Adipocyte (in vitro differentiated cells): Measurements from ENCODE around the gene CD300A.

Source experiments
- DNase-seq: peaks from one replicate; pipeline ENCODE4 v3.0.0-alpha.2; 2015; ENCODE audit warnings: low read depth
- H3K27me3 ChIP-seq: replicated peaks from 2 replicates; pipeline ENCODE4 v1.7.0; 2013; ENCODE audit warnings: mild to moderate bottlenecking, low read length, moderate library complexity; ENCODE audit not compliant: control insufficient read depth, insufficient read depth
- H3K36me3 ChIP-seq: 2 replicates; pipeline ENCODE4 v1.7.0; 2013; ENCODE audit warnings: low read length, mild to moderate bottlenecking, moderate library complexity; ENCODE audit not compliant: control insufficient read depth, insufficient read depth, severe bottlenecking
- H3K4me1 ChIP-seq: 2 replicates; pipeline ENCODE4 v1.7.0; 2013; ENCODE audit warnings: mild to moderate bottlenecking, low read length, moderate library complexity; ENCODE audit not compliant: control insufficient read depth, insufficient read depth
- H3K4me3 ChIP-seq: 2 replicates; pipeline ENCODE4 v1.7.0; 2013; ENCODE audit warnings: mild to moderate bottlenecking, low read length, moderate library complexity
- H3K9ac ChIP-seq: 2 replicates; pipeline ENCODE4 v1.7.0; 2013; ENCODE audit warnings: mild to moderate bottlenecking, low read length, moderate library complexity
- H3K9me3 ChIP-seq: 2 replicates; pipeline ENCODE4 v1.7.0; 2013; ENCODE audit warnings: mild to moderate bottlenecking, low read length, moderate library complexity; ENCODE audit not compliant: control insufficient read depth

The CD300A gene

GRCh38 chr17:74525465-74525725 is 59.0 kb downstream of the CD300A start:
- no peak overlapping the region for H3K4me3 ChIP-seq
- H3K36me3 ChIP-seq = no peaks in the 10 kb centered on the region
- no peak overlapping the region for H3K9ac ChIP-seq
- H3K27me3 ChIP-seq = peaks cover 27% of the 10 kb centered on the region
- peaks cover 8% of the 10 kb centered on the region for H3K4me1 ChIP-seq
- peaks cover 22% of the 10 kb centered on the region for H3K9me3 ChIP-seq
- DNase-seq = no peak

GRCh38 chr17:74525781-74526288 is 59.4 kb downstream of the CD300A start:
- Histone ChIP-seq H3K4me1 (peaks cover 4% of the 10 kb centered on the region), H3K36me3 (no peaks in the 10 kb centered on the region), H3K9ac (no peak overlapping the region), H3K27me3 (peaks cover 30% of the 10 kb centered on the region), H3K9me3 (peaks cover 22% of the 10 kb centered on the region), H3K4me3 (no peak overlapping the region)
- no peak for DNase-seq

GRCh38 chr17:74526681-74527080 is 60.2 kb downstream of the CD300A start:
- Histone ChIP-seq H3K36me3 (no peaks in the 10 kb centered on the region), H3K9ac (no peak overlapping the region), H3K4me3 (no peak overlapping the region), H3K9me3 (peaks cover 22% of the 10 kb centered on the region), H3K4me1 (no peaks in the 10 kb centered on the region), H3K27me3 (peaks cover 35% of the 10 kb centered on the region)
- no peak for DNase-seq

- Histone ChIP-seq H3K9ac (no peak overlapping the region), H3K9me3 (peaks cover 22% of the 10 kb centered on the region), H3K27me3 (peaks cover 35% of the 10 kb centered on the region), H3K4me3 (no peak overlapping the region), H3K36me3 (no peaks in the 10 kb centered on the region), H3K4me1 (no peaks in the 10 kb centered on the region)
- no peak for DNase-seq
These were observed 60.6 kb downstream of the CD300A start for GRCh38 chr17:74527081-74527480.

GRCh38 chr17:74527756-74528155 is 61.3 kb downstream of the CD300A start:
- H3K9ac ChIP-seq = no peak overlapping the region
- no peak overlapping the region for H3K4me3 ChIP-seq
- no peaks in the 10 kb centered on the region for H3K36me3 ChIP-seq
- no peak for DNase-seq
- H3K9me3 ChIP-seq = peaks cover 18% of the 10 kb centered on the region
- H3K27me3 ChIP-seq = peaks cover 33% of the 10 kb centered on the region
- H3K4me1 ChIP-seq = peaks cover 4% of the 10 kb centered on the region

- peaks cover 6% of the 10 kb centered on the region for H3K4me1 ChIP-seq
- DNase-seq = no peak
- H3K4me3 ChIP-seq = no peak overlapping the region
- peaks cover 10% of the 10 kb centered on the region for H3K9me3 ChIP-seq
- no peak overlapping the region for H3K9ac ChIP-seq
- H3K27me3 ChIP-seq = peaks cover 33% of the 10 kb centered on the region
- H3K36me3 ChIP-seq = no peaks in the 10 kb centered on the region
These were observed 62.2 kb downstream of the CD300A start for GRCh38 chr17:74528491-74529199.

GRCh38 chr17:74529243-74529642 is 62.8 kb downstream of the CD300A start:
- Histone ChIP-seq H3K4me1 (peaks cover 6% of the 10 kb centered on the region), H3K36me3 (no peaks in the 10 kb centered on the region), H3K9ac (no peak overlapping the region), H3K9me3 (peaks cover 7% of the 10 kb centered on the region), H3K4me3 (no peak overlapping the region), H3K27me3 (peaks cover 30% of the 10 kb centered on the region)
- DNase-seq = no peak

GRCh38 chr17:74530831-74531150 is 64.4 kb downstream of the CD300A start:
- Histone ChIP-seq H3K9me3 (peaks cover 7% of the 10 kb centered on the region), H3K4me3 (no peak overlapping the region), H3K36me3 (no peaks in the 10 kb centered on the region), H3K4me1 (peaks cover 6% of the 10 kb centered on the region), H3K9ac (no peak overlapping the region), H3K27me3 (peaks cover 32% of the 10 kb centered on the region)
- no peak for DNase-seq

- no peaks in the 10 kb centered on the region for H3K36me3 ChIP-seq
- DNase-seq = no peak
- peaks cover 6% of the 10 kb centered on the region for H3K4me1 ChIP-seq
- peaks cover 29% of the 10 kb centered on the region for H3K27me3 ChIP-seq
- H3K9me3 ChIP-seq = peaks cover 7% of the 10 kb centered on the region
- no peak within 1 kb of the TSS for H3K4me3 ChIP-seq
- no peak within 1 kb of the TSS for H3K9ac ChIP-seq
These were observed 64.9 kb downstream of the CD300A start, which contains the start of gene CD300LB for GRCh38 chr17:74531231-74531761. TSS of gene CD300LB (minus strand) at chr17:74531475. CDS start at chr17:74531350, 125 bp downstream.

GRCh38 chr17:74532115-74532514 is 65.7 kb downstream of the CD300A start:
- Histone ChIP-seq H3K9ac (no peak overlapping the region), H3K9me3 (peaks cover 4% of the 10 kb centered on the region), H3K36me3 (no peaks in the 10 kb centered on the region), H3K4me1 (peaks cover 6% of the 10 kb centered on the region), H3K4me3 (no peak overlapping the region), H3K27me3 (peaks cover 31% of the 10 kb centered on the region)
- DNase-seq = no peak
